HG03442 (cell line): Measurements from ENCODE around the gene TREM1.
A peak's percentile ranks its signal among the peaks of the same experiment; 100 is the strongest.
"Not testable (repeated sequence)": the region's sequence is repeated elsewhere in the genome, so short reads cannot be mapped to it uniquely, and the experiment has no call there.

Experiments
- ATAC-seq: cut with Tn5 transposase; IDR thresholded peaks from one replicate; pipeline ENCODE4 v1.9.1; 2021; ENCODE audit warnings: mild to moderate bottlenecking, moderate library complexity; ENCODE audit not compliant: unreplicated experiment

Gene TREM1

DNA sequence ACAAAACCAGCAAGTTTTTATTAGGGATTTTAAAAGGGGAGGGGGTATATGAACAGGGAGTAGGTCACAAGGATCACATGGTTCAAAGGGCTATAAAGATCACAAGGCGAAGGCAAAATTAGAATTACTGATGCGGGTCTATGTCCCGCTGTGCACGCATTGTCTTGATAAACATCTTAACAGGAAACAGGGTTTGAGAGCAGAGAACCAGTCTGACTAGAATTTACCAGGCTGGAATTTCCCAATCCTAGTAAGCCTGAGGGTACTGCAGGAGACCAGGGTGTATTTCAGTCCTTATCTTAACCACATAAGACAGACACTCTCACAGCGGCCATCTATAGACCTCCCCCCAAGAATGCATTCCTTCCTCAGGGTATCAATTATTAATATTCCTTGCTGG, 10.8 kb upstream of the TREM1 start:
- ATAC-seq, result not testable (repeated sequence)

DNA sequence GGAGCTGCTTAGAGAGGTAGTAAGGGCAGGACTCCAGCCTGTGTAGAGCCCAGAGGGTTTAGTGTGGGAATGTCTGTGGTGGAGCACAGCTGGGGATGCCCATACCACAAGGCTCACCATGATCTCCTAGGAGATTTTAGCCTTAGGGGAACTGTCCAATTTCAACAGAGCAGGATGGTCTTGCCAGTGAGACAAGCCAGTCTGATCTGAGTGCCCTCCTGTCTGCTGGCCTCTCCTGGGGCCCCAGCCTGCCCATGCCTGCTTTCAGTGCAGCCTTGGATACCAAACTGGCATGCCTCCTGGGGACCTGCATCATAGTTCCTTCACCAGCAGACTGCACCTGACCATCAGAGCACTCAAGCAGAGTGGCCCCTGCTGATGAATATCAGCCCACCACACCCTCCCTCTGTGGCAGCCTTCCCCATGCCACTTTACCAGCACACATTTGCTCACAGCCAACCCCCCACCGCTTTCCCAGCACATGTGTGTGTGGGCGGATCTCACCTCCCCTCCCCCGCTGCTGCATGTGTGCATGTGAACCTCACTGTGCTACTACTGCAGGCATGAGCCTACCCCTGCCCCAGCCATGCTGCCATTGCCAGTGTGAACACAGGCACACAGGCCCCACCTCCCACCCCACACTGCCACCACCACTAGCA, 7.9 kb upstream of the TREM1 start:
- no peak for ATAC-seq

DNA sequence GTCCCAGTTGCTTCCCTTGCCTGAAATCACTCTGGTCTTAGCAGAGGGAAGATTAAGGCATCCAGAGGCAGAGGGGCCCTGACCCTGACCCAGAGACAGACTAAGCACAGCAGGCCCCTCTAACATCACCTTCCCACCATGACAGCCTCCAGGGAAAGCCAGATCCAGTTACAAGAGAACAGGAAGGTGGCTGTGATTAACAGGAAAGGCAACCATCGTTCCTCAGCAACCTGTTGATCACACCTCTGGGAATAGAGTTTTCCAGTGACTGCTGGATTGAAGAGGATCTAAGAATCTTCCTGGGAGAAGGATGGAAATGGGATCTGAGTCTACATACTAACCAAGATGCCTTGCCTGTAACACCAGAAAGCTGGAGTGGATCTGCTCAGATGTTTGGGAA, 5.2 kb upstream of the TREM1 start:
- ATAC-seq, result no peak

GRCh38 chr6:41289815-41290214, 3.3 kb upstream of the TREM1 start:
- no peak for ATAC-seq

GRCh38 chr6:41288754-41289129, 2.3 kb upstream of the TREM1 start:
- no peak for ATAC-seq

- ATAC-seq, result peak; percentile 58
Measured at GRCh38 chr6:41288030-41288753, 1.7 kb upstream of the TREM1 start.

DNA sequence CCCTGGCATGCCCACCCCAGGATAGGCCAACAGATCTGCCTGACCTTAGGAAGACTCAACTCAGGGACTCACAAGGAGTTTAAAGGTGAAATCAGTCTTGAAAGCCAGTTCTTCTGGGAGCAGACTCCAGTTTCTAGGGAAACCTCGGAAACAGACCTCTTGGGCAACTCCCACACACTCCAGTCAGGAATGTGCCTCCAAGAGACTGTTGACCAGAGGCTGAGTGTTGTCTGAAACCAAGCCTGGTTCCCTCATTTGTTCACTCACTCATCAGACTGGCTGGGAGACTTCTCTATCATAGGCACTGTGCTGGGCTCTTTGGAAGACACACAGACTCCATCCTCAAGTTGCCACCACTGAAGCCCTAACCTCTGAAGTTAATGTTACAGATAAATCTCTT, 1.8 kb downstream of the TREM1 start:
- no peak for ATAC-seq

DNA sequence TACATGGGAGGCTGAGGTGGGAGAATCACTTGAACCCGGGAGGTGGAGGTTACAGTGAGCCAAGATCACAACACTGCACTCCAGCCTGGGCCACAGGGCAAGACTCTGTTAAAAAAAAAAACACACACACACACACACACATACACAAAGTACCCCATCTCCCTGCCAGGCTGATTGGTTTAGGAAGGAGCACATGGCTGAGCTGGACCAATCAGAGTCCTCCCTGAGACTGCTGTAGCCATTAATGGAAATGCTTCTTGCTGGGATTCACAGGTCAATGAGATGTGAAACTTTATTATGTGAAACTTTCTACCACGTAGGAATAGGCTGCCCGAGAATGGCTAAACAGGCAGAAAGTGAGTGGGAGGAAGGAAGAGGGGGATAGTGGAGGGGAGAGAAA, 2.9 kb downstream of the TREM1 start:
- ATAC-seq, result no peak

GRCh38 chr6:41280381-41281057, 6.0 kb downstream of the TREM1 start:
- no peak for ATAC-seq

DNA sequence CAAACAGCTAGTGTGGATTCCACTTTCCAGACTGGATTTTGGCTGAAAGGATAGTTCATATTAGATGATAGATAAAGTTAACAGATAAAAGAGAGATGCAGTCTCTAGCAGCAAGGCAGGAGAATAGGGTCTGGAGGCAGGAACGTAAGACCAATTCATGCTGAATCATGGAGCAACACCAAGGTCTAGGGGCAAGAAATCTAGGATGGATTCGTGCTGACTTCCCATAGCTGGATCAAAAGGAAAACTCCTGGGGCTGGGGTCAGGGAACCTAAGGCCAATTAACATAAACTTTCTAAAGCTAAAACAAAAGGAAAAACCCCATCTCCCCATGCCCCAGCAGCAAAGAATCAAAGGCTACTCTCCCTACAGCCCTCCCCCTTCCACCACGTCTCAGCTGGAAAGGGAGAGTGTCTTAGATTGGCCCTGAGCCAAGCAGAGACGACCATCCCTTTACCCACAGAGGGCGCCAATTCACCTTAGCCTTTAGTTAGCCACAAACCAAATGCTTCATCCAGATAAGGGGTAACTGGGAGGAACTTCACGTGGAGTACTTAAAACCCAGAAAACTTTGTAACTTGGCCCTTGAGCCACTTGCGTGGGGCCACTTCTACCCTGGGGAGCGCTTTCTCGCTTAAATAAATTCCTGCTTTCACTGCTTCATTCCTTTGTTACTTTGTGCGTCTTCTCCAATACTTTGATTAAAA, 7.6 kb downstream of the TREM1 start:
- ATAC-seq, result no peak

DNA sequence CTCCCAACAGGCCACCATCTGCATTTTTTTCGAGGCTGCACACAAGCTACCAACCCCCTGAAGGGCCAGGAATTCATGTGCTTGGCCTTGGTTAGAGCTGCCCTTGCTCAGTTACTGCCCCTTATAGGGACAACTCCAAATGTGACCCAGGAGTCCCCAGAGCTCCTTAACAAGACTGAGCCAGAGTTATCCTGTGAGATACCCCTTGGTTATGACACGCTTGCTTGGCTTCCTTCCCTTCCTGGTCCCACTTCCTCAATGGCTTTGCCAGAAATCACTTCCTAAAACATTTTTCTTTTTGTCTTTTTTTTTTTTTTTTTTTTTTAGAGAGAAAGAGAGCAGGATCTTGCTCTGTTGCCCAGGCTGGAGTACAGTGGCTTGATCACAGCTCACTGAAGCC, 8.9 kb downstream of the TREM1 start:
- ATAC-seq, result no peak

DNA sequence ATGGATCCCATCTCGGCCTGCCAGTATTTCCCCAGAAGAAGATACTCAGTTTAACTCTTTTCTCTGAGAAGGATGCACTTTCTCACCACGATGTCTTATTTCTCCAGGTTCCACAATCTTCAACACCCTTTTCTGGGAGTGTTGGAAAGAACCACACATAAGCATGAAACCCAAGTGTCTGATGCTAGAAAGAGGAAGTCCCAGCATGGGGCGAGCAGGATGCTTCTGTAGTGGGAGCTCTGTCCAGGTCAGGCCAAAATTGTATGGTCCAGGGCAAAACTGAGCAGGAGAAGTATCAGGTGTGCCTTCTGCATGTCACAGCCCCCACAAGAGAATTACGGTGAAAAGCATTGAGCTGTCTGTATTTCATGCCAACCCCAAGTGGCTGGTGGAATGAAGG, 11.0 kb downstream of the TREM1 start:
- no peak for ATAC-seq

DNA sequence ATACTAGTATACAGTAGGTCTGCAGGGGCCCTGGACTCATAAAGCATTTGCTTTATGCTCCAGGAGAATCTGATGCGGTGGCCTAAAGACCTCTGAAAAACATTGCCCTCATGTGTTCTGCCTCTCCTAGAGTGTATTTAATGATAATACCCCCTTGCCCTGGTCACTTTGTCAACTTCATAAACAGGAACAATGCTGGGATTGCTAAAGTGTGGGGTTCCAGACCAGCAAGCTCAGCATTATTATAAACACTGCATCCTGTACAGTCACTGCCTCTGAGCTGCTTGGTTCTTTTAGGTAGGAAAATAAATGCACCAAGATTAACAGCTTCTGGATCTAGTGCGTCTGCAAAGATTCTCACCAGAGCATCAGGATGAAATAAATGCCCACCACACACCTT, 12.2 kb downstream of the TREM1 start:
- no peak for ATAC-seq

GRCh38 chr6:41273714-41274113, 12.8 kb downstream of the TREM1 start:
- no peak for ATAC-seq

- no peak for ATAC-seq
Measured at GRCh38 chr6:41272591-41273240, 13.8 kb downstream of the TREM1 start.

GRCh38 chr6:41271901-41272395, 14.5 kb downstream of the TREM1 start:
- ATAC-seq, result no peak

DNA sequence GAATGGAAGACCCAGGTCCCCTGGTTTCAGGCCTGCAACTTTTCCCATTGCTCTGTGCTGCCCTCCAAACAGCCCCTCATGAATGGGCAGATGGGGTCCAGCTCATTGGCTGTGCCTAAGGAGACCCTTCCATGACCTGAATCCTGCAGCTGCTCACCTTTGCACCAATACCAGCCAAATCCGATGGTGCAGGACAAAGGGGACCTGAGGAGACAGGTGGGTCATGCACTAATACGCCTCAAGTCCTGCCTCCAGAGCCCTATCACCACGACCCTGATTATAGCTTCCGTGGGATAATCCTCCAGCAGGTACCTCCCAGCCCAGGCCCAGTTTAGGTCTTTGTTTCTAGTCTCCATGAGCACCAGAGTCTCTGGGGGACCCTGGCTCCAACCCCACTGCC, 16.8 kb downstream of the TREM1 start:
- no peak for ATAC-seq

DNA sequence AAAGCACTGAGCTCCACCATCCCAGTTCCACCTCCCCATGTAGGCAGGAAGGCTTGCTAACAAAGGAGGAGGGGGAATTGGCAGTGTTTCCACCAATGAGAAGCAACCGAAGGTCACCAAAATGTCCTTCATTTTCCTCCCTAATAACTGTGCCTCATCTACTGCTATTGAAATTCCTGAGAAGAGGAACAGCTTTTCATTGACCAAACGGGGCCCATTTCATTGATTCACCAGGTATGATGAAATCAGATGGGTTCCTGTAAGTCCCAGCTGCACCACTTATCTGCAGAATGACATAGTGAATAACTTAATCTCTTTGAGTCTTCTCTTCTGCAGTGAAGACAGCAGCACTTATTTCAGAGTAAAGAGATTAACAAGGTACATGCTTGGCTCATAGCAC, 17.3 kb downstream of the TREM1 start:
- no peak for ATAC-seq

DNA sequence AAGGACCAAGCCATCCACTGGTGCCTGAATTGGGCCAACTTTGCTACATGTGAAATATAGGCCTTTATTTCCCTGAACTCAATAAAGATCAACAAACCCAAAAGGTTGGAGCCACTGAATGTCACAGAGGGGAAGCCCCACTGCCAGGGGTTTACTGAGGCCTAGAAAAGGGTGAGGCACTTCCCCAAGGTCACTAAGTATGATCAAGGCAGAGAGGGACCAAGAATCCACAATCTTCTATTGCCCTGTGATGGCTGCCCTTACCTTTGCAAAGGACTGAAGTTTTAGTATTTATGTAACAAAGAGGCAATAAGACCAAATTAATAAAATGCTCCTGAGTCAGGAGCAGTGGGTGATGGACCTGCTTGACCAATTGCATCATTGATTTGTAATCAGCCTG, 18.0 kb downstream of the TREM1 start:
- no peak for ATAC-seq

- no peak for ATAC-seq
Measured at GRCh38 chr6:41266541-41266940, 19.9 kb downstream of the TREM1 start.

DNA sequence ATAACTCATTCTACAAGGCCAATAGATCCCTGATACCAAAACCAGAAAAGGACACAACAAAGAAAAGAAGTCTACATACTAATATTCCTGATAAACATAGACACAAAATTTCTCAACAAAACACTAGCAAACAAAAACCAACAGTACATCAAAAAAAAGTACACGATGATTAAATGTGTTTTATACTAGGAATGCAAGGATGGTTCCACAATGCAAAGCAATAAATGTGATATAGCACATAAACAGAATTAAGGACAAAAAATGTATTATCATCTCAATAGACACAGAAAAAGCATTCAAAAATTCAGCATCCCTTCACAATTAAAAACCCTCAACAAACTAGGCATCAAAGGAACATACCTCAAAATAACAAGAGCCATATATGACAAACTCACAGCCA, 23.2 kb downstream of the TREM1 start:
- ATAC-seq, result no peak
